ENCODE results near the gene ANKRD2. TPM values are rescaled to one million over a fixed set of nuclear protein-coding genes. Genes with fewer than 3 reads are reported as not detected.

ANKRD2 gene
- total RNA-seq, 2 donors from 2014 or later = 1.9 TPM; not detected in 1

- DNase-seq (ENCODE audit: low spot score) (peak; percentile 77), ATAC-seq (ENCODE audit: insufficient number of reproducible peaks, low FRiP score, low read depth) (peak; percentile 62)
- Histone ChIP-seq H3K9me3 (no peaks in the 10 kb centered on the region), H3K36me3 (no peaks in the 10 kb centered on the region), H3K27ac (peak overlapping the region; percentile 96 to 97), H3K4me1 (ENCODE audit: control insufficient read depth in 1 of 2, low read depth in 2 of 2) (peaks cover 46 to 66% of the 10 kb centered on the region in 2 donors), H3K4me3 (peak overlapping the region; percentile 42), H3K27me3 (replicated peaks; ENCODE audit: insufficient read depth) (no peaks in the 10 kb centered on the region)
- no peak for TF ChIP-seq CTCF (IDR thresholded peaks at IDR 0.05)
These were observed 30.2 kb upstream of the ANKRD2 start for GRCh38 chr10:97542169-97543024.

- Histone ChIP-seq H3K4me3 (no peak overlapping the region), H3K4me1 (ENCODE audit: control insufficient read depth in 1 of 2, low read depth in 2 of 2) (peaks cover 48 to 67% of the 10 kb centered on the region in 2 donors), H3K27me3 (replicated peaks; ENCODE audit: insufficient read depth) (no peaks in the 10 kb centered on the region), H3K36me3 (no peaks in the 10 kb centered on the region), H3K27ac (peak overlapping the region; percentile 96 to 97), H3K9me3 (no peaks in the 10 kb centered on the region)
- ATAC-seq (ENCODE audit: insufficient number of reproducible peaks, low FRiP score, low read depth) (peak; percentile 84), DNase-seq (ENCODE audit: low spot score) (peak; percentile 82)
- no peak for TF ChIP-seq CTCF (IDR thresholded peaks at IDR 0.05)
These were observed 29.5 kb upstream of the ANKRD2 start for GRCh38 chr10:97543025-97543546.

- Histone ChIP-seq H3K36me3 (no peaks in the 10 kb centered on the region), H3K4me1 (ENCODE audit: control insufficient read depth in 1 of 2, low read depth in 2 of 2) (peaks cover 26 to 48% of the 10 kb centered on the region in 2 donors), H3K27ac (no peak overlapping the region), H3K27me3 (replicated peaks; ENCODE audit: insufficient read depth) (no peaks in the 10 kb centered on the region), H3K9me3 (no peaks in the 10 kb centered on the region), H3K4me3 (no peak overlapping the region)
- ATAC-seq (ENCODE audit: insufficient number of reproducible peaks, low FRiP score, low read depth) (no peak), DNase-seq (ENCODE audit: low spot score) (no peak)
- TF ChIP-seq CTCF (IDR thresholded peaks at IDR 0.05) = no peak
These were observed 25.9 kb upstream of the ANKRD2 start for GRCh38 chr10:97546456-97547270.

- H3K27ac ChIP-seq = no peak overlapping the region
- H3K4me1 ChIP-seq (ENCODE audit: control insufficient read depth in 1 of 2, low read depth in 2 of 2) = peaks cover 21 to 42% of the 10 kb centered on the region in 2 donors
- H3K4me3 ChIP-seq = no peak overlapping the region
- no peaks in the 10 kb centered on the region for H3K9me3 ChIP-seq
- no peaks in the 10 kb centered on the region for H3K27me3 ChIP-seq (replicated peaks; ENCODE audit: insufficient read depth)
- DNase-seq (ENCODE audit: low spot score) (no peak), ATAC-seq (ENCODE audit: insufficient number of reproducible peaks, low FRiP score, low read depth) (no peak)
- H3K36me3 ChIP-seq = no peaks in the 10 kb centered on the region
- TF ChIP-seq CTCF (IDR thresholded peaks at IDR 0.05) = no peak
These were observed 25.3 kb upstream of the ANKRD2 start for GRCh38 chr10:97547271-97547600.

- Histone ChIP-seq H3K27ac (no peak overlapping the region), H3K4me3 (no peak overlapping the region), H3K36me3 (no peaks in the 10 kb centered on the region), H3K9me3 (no peaks in the 10 kb centered on the region), H3K27me3 (replicated peaks; ENCODE audit: insufficient read depth) (no peaks in the 10 kb centered on the region), H3K4me1 (ENCODE audit: control insufficient read depth in 1 of 2, low read depth in 2 of 2) (peaks cover 14 to 35% of the 10 kb centered on the region in 2 donors)
- ATAC-seq (ENCODE audit: insufficient number of reproducible peaks, low FRiP score, low read depth) (no peak), DNase-seq (ENCODE audit: low spot score) (no peak)
- TF ChIP-seq CTCF (IDR thresholded peaks at IDR 0.05) = no peak
These were observed 24.6 kb upstream of the ANKRD2 start for GRCh38 chr10:97547962-97548361.
